ENCODE data around the gene LSS. TPM values are rescaled to one million over a fixed set of nuclear protein-coding genes. Genes with fewer than 3 reads are reported as not detected.

Gene LSS
- total RNA-seq, 2 experiments from 2014 or later = 30.4 TPM

DNA sequence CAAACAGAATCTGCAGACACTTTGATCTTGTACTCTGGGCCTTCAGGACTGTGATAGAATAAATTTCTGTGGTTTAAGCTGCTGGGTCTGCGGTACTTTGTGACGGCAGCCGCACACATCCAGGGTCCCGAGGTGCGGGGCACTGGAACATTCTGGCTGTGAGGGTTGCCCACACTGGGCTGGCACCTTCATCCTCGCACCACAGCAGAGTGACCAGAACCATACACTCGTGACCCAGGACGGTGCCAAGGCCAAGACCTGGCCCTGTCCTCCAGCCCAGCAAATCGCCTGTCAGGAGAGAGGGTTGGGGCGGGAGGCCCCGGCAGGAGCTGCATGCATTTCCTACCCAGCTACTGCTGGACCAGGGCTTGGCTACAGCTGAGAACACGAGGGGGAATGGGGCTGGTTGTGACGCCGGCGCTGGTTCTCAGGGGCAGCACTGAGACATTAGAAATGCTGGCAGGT, 70.6 kb downstream of the LSS start:
- Histone ChIP-seq H3K4me1 (ENCODE audit: insufficient read depth, low read length) (peaks cover 6% of the 10 kb centered on the region), H3K27ac (ENCODE audit: low read depth in 1 of 2, low read length in 2 of 2) (no peak overlapping the region), H3K36me3 (ENCODE audit: insufficient read depth, low read length) (no peaks in the 10 kb centered on the region), H3K4me3 (ENCODE audit: low read length) (no peak overlapping the region), H3K9me3 (ENCODE audit: control insufficient read depth in 1 of 2, insufficient read depth in 1 of 2, low read length in 2 of 2) (peaks cover 0 to 12% of the 10 kb centered on the region in 2 experiments), H3K27me3 (ENCODE audit: control insufficient read depth in 1 of 2, insufficient read depth in 2 of 2, low read length in 2 of 2) (no peaks in the 10 kb centered on the region)
- no peak for ATAC-seq (ENCODE audit: poor library complexity)
- TF ChIP-seq, protein P1, sequence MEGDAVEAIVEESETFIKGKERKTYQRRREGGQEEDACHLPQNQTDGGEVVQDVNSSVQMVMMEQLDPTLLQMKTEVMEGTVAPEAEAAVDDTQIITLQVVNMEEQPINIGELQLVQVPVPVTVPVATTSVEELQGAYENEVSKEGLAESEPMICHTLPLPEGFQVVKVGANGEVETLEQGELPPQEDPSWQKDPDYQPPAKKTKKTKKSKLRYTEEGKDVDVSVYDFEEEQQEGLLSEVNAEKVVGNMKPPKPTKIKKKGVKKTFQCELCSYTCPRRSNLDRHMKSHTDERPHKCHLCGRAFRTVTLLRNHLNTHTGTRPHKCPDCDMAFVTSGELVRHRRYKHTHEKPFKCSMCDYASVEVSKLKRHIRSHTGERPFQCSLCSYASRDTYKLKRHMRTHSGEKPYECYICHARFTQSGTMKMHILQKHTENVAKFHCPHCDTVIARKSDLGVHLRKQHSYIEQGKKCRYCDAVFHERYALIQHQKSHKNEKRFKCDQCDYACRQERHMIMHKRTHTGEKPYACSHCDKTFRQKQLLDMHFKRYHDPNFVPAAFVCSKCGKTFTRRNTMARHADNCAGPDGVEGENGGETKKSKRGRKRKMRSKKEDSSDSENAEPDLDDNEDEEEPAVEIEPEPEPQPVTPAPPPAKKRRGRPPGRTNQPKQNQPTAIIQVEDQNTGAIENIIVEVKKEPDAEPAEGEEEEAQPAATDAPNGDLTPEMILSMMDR (IDR thresholded peaks at IDR 0.05) = no peak
- ChIA-PET POLR2A (no interaction called here), CTCF (no interaction called here)
- Mint-ChIP-seq H3K4me3 (no peak overlapping the region), H3K9me3 (no peaks in the 10 kb centered on the region), H3K27me3 (no peaks in the 10 kb centered on the region), H3K36me3 (ENCODE audit: low read depth) (no peaks in the 10 kb centered on the region), H3K4me1 (ENCODE audit: low read depth) (no peaks in the 10 kb centered on the region), H3K27ac (no peak overlapping the region)
- intact Hi-C loops (cut with DNase I, micrococcal nuclease) = no loop called here
- DNase-seq = peak in 2 of 14 experiments; percentile 4 to 10

DNA sequence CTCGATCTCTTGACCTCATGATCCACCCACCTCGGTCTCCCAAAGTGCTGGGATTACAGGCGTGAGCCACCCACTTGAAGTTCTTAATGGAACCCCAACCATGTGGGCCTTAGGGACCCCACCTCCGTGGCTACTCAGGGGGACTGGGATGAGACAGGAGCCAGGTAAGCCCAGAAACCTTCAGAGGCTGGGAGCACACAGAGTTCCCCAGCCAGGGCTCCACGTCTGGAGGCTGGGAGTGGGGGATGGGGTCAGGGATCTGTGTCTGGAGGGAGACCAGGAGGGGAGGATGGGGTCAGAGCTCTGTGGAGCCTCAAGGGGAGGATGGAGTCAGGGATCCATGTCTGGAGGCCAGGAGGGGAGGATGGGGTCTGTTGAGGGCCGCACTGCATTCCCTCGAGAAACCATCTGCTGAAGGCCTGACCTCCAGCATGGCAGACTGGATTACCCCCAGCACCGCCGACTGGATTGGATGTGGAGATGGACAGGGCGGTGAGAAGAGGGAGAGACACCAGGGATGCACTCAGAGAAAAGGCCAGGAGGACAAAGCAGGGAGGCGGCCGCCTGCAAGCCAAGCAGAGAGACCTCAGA, 71.1 kb downstream of the LSS start:
- POLR2A ChIA-PET = no interaction called here
- no peak overlapping the region for H3K27ac Mint-ChIP-seq
- no peak for ATAC-seq (ENCODE audit: poor library complexity)
- no peaks in the 10 kb centered on the region for H3K36me3 Mint-ChIP-seq (ENCODE audit: low read depth)
- H3K27me3 ChIP-seq (ENCODE audit: control insufficient read depth in 1 of 2, insufficient read depth in 2 of 2, low read length in 2 of 2) = no peaks in the 10 kb centered on the region
- H3K27ac ChIP-seq (ENCODE audit: low read depth in 1 of 2, low read length in 2 of 2) = no peak overlapping the region
- H3K9me3 Mint-ChIP-seq = no peaks in the 10 kb centered on the region
- TF ChIP-seq, protein P1 (IDR thresholded peaks at IDR 0.05) = no peak
- CTCF ChIA-PET = no interaction called here
- H3K36me3 ChIP-seq (ENCODE audit: insufficient read depth, low read length) = no peaks in the 10 kb centered on the region
- H3K27me3 Mint-ChIP-seq = no peaks in the 10 kb centered on the region
- no peaks in the 10 kb centered on the region for H3K4me1 Mint-ChIP-seq (ENCODE audit: low read depth)
- H3K9me3 ChIP-seq (ENCODE audit: control insufficient read depth in 1 of 2, insufficient read depth in 1 of 2, low read length in 2 of 2) = peaks cover 0 to 12% of the 10 kb centered on the region in 2 experiments
- H3K4me3 ChIP-seq (ENCODE audit: low read length) = no peak overlapping the region
- no peak overlapping the region for H3K4me3 Mint-ChIP-seq
- intact Hi-C loops (cut with DNase I, micrococcal nuclease) = no loop called here
- peak in 2 of 14 experiments; percentile 3 to 16 for DNase-seq
- H3K4me1 ChIP-seq (ENCODE audit: insufficient read depth, low read length) = peaks cover 7% of the 10 kb centered on the region

DNA sequence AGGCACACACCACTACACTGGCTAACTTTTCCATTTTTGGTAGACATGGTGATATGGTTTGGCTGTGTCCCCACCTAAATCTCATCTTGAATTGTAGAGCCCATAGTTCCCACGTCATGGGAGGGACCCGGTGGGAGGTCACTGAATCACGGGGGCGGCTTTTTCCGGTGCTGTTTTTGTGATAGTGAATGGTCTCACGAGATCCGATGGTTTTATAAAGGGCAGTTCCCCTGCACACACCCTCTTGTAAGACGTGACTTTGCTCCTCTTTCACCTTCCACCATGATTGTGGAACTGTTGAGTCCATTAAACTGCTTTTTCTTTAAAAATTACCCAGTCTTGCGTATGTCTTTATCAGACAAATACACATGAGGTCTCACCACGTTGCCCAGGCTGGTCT, 71.9 kb downstream of the LSS start:
- H3K4me1 ChIP-seq (ENCODE audit: insufficient read depth, low read length) = peaks cover 7% of the 10 kb centered on the region
- H3K9me3 Mint-ChIP-seq = no peaks in the 10 kb centered on the region
- TF ChIP-seq, protein P1 (IDR thresholded peaks at IDR 0.05) = no peak
- H3K4me3 Mint-ChIP-seq = no peak overlapping the region
- no peak overlapping the region for H3K4me3 ChIP-seq (ENCODE audit: low read length)
- no peaks in the 10 kb centered on the region for H3K27me3 Mint-ChIP-seq
- ChIA-PET POLR2A (no interaction called here), CTCF (no interaction called here)
- peaks cover 0 to 6% of the 10 kb centered on the region in 2 experiments for H3K9me3 ChIP-seq (ENCODE audit: control insufficient read depth in 1 of 2, insufficient read depth in 1 of 2, low read length in 2 of 2)
- no peak overlapping the region for H3K27ac ChIP-seq (ENCODE audit: low read depth in 1 of 2, low read length in 2 of 2)
- no peak for DNase-seq
- intact Hi-C loops (cut with DNase I, micrococcal nuclease) = no loop called here
- no peaks in the 10 kb centered on the region for H3K27me3 ChIP-seq (ENCODE audit: control insufficient read depth in 1 of 2, insufficient read depth in 2 of 2, low read length in 2 of 2)
- no peaks in the 10 kb centered on the region for H3K36me3 Mint-ChIP-seq (ENCODE audit: low read depth)
- no peaks in the 10 kb centered on the region for H3K4me1 Mint-ChIP-seq (ENCODE audit: low read depth)
- H3K36me3 ChIP-seq (ENCODE audit: insufficient read depth, low read length) = no peaks in the 10 kb centered on the region
- H3K27ac Mint-ChIP-seq = no peak overlapping the region
- no peak for ATAC-seq (ENCODE audit: poor library complexity)
